Measurements from ENCODE around the gene FBXL13.

Gene FBXL13

GRCh38 chr7:102836191-102836919 lies 238.2 kb downstream of the FBXL13 start:
- Histone ChIP-seq H3K36me3 (ENCODE audit: control insufficient read depth, insufficient read depth, low read length) (no peaks in the 10 kb centered on the region), H3K4me1 (ENCODE audit: control insufficient read depth, insufficient read depth, low read length, poor library complexity, severe bottlenecking) (no peaks in the 10 kb centered on the region), H3K4me3 (ENCODE audit: insufficient read depth, low read depth, low read length, poor library complexity, severe bottlenecking) (no peak overlapping the region), H3K27me3 (replicated peaks; ENCODE audit: control insufficient read depth, insufficient read depth, low read length, poor library complexity, severe bottlenecking) (no peaks in the 10 kb centered on the region), H3K9me3 (ENCODE audit: control insufficient read depth, low read length) (no peaks in the 10 kb centered on the region), H3K27ac (ENCODE audit: insufficient read depth, low read length, poor library complexity, severe bottlenecking) (no peak overlapping the region)
- DNase-seq: no peak

DNA sequence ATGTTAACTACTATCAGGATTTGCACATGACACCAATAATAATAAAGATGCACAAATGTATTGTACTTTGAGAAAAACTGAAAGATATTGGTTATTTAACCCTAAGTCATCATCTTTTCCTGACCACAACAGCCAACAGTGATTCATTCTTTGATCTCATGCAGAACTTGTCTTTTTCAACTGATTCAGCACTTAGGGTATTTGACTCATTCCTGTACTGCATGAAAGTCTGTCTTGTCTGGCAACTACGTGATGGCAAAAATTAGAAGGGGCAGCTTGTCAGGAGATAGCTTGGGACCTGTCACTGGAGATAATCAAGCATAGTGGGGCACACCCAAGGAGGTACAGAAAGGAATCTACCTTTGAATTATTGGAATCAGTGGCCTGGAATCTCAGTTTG lies 239.6 kb downstream of the FBXL13 start:
- Histone ChIP-seq H3K4me1 (ENCODE audit: control insufficient read depth, insufficient read depth, low read length, poor library complexity, severe bottlenecking) (no peaks in the 10 kb centered on the region), H3K27ac (ENCODE audit: insufficient read depth, low read length, poor library complexity, severe bottlenecking) (no peak overlapping the region), H3K9me3 (ENCODE audit: control insufficient read depth, low read length) (no peaks in the 10 kb centered on the region), H3K36me3 (ENCODE audit: control insufficient read depth, insufficient read depth, low read length) (no peaks in the 10 kb centered on the region), H3K27me3 (replicated peaks; ENCODE audit: control insufficient read depth, insufficient read depth, low read length, poor library complexity, severe bottlenecking) (no peaks in the 10 kb centered on the region), H3K4me3 (ENCODE audit: insufficient read depth, low read depth, low read length, poor library complexity, severe bottlenecking) (no peak overlapping the region)
- no peak for DNase-seq

GRCh38 chr7:102834466-102834865 lies 240.1 kb downstream of the FBXL13 start:
- H3K4me3 ChIP-seq (ENCODE audit: insufficient read depth, low read depth, low read length, poor library complexity, severe bottlenecking): no peak overlapping the region
- H3K27me3 ChIP-seq (replicated peaks; ENCODE audit: control insufficient read depth, insufficient read depth, low read length, poor library complexity, severe bottlenecking): no peaks in the 10 kb centered on the region
- no peak overlapping the region for H3K27ac ChIP-seq (ENCODE audit: insufficient read depth, low read length, poor library complexity, severe bottlenecking)
- no peaks in the 10 kb centered on the region for H3K36me3 ChIP-seq (ENCODE audit: control insufficient read depth, insufficient read depth, low read length)
- no peaks in the 10 kb centered on the region for H3K9me3 ChIP-seq (ENCODE audit: control insufficient read depth, low read length)
- no peaks in the 10 kb centered on the region for H3K4me1 ChIP-seq (ENCODE audit: control insufficient read depth, insufficient read depth, low read length, poor library complexity, severe bottlenecking)
- DNase-seq: no peak

GRCh38 chr7:102833343-102833742 lies 241.3 kb downstream of the FBXL13 start:
- Histone ChIP-seq H3K4me3 (ENCODE audit: insufficient read depth, low read depth, low read length, poor library complexity, severe bottlenecking) (no peak overlapping the region), H3K27ac (ENCODE audit: insufficient read depth, low read length, poor library complexity, severe bottlenecking) (no peak overlapping the region), H3K9me3 (ENCODE audit: control insufficient read depth, low read length) (no peaks in the 10 kb centered on the region), H3K36me3 (ENCODE audit: control insufficient read depth, insufficient read depth, low read length) (no peaks in the 10 kb centered on the region), H3K27me3 (replicated peaks; ENCODE audit: control insufficient read depth, insufficient read depth, low read length, poor library complexity, severe bottlenecking) (no peaks in the 10 kb centered on the region), H3K4me1 (ENCODE audit: control insufficient read depth, insufficient read depth, low read length, poor library complexity, severe bottlenecking) (no peaks in the 10 kb centered on the region)
- DNase-seq: no peak

DNA sequence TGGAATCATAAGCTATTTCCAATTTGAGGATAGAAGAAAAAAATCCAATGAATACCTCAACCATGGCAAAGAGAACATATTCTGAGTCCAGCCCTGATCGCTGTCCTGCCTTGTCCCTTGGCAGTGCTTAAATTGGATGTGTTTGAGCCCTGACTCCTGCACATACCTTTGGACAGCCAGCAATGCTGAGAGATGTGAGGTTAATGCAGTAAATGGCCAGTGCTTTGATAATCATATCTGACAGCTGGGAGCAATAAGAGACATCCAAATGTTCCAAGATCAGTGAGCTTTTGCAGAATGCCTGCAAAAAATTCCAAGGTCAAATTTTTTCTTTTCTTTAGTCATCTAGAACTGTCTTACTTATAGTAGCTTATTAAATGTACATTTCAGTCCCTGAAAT lies 241.9 kb downstream of the FBXL13 start:
- no peaks in the 10 kb centered on the region for H3K36me3 ChIP-seq (ENCODE audit: control insufficient read depth, insufficient read depth, low read length)
- H3K27me3 ChIP-seq (replicated peaks; ENCODE audit: control insufficient read depth, insufficient read depth, low read length, poor library complexity, severe bottlenecking): no peaks in the 10 kb centered on the region
- no peak overlapping the region for H3K27ac ChIP-seq (ENCODE audit: insufficient read depth, low read length, poor library complexity, severe bottlenecking)
- no peak overlapping the region for H3K4me3 ChIP-seq (ENCODE audit: insufficient read depth, low read depth, low read length, poor library complexity, severe bottlenecking)
- H3K4me1 ChIP-seq (ENCODE audit: control insufficient read depth, insufficient read depth, low read length, poor library complexity, severe bottlenecking): no peaks in the 10 kb centered on the region
- no peak for DNase-seq
- H3K9me3 ChIP-seq (ENCODE audit: control insufficient read depth, low read length): no peaks in the 10 kb centered on the region

GRCh38 chr7:102830197-102830596 lies 244.4 kb downstream of the FBXL13 start:
- Histone ChIP-seq H3K27ac (ENCODE audit: insufficient read depth, low read length, poor library complexity, severe bottlenecking) (no peak overlapping the region), H3K27me3 (replicated peaks; ENCODE audit: control insufficient read depth, insufficient read depth, low read length, poor library complexity, severe bottlenecking) (no peaks in the 10 kb centered on the region), H3K36me3 (ENCODE audit: control insufficient read depth, insufficient read depth, low read length) (peaks cover 6% of the 10 kb centered on the region), H3K9me3 (ENCODE audit: control insufficient read depth, low read length) (no peaks in the 10 kb centered on the region), H3K4me3 (ENCODE audit: insufficient read depth, low read depth, low read length, poor library complexity, severe bottlenecking) (no peak overlapping the region), H3K4me1 (ENCODE audit: control insufficient read depth, insufficient read depth, low read length, poor library complexity, severe bottlenecking) (no peaks in the 10 kb centered on the region)
- no peak for DNase-seq

DNA sequence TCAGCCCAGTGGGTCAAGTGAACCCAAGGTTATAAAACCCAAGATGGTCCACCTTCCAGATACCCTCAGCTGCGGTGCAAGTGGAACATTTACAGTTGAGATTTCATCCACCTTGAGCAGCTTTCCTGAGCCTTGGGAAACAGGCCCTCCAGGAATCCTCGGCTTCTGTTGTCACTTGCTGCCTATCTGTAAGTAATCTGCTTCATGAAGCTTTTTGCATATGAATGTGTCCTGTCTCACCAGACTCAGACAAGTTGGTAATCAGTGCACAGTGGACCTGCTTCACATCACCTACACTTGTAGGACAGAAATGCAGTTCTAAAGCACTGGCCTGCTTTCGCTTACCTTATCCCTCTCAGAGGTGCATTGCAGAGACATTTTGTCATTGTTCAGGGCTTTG lies 245.5 kb downstream of the FBXL13 start:
- Histone ChIP-seq H3K36me3 (ENCODE audit: control insufficient read depth, insufficient read depth, low read length) (peaks cover 6% of the 10 kb centered on the region), H3K27me3 (replicated peaks; ENCODE audit: control insufficient read depth, insufficient read depth, low read length, poor library complexity, severe bottlenecking) (no peaks in the 10 kb centered on the region), H3K9me3 (ENCODE audit: control insufficient read depth, low read length) (no peaks in the 10 kb centered on the region), H3K4me1 (ENCODE audit: control insufficient read depth, insufficient read depth, low read length, poor library complexity, severe bottlenecking) (no peaks in the 10 kb centered on the region), H3K27ac (ENCODE audit: insufficient read depth, low read length, poor library complexity, severe bottlenecking) (no peak overlapping the region), H3K4me3 (ENCODE audit: insufficient read depth, low read depth, low read length, poor library complexity, severe bottlenecking) (no peak overlapping the region)
- no peak for DNase-seq

GRCh38 chr7:102828286-102828685 lies 246.3 kb downstream of the FBXL13 start:
- no peak overlapping the region for H3K4me3 ChIP-seq (ENCODE audit: insufficient read depth, low read depth, low read length, poor library complexity, severe bottlenecking)
- no peaks in the 10 kb centered on the region for H3K27me3 ChIP-seq (replicated peaks; ENCODE audit: control insufficient read depth, insufficient read depth, low read length, poor library complexity, severe bottlenecking)
- H3K36me3 ChIP-seq (ENCODE audit: control insufficient read depth, insufficient read depth, low read length): peaks cover 6% of the 10 kb centered on the region
- no peak overlapping the region for H3K27ac ChIP-seq (ENCODE audit: insufficient read depth, low read length, poor library complexity, severe bottlenecking)
- DNase-seq: no peak
- H3K4me1 ChIP-seq (ENCODE audit: control insufficient read depth, insufficient read depth, low read length, poor library complexity, severe bottlenecking): no peaks in the 10 kb centered on the region
- H3K9me3 ChIP-seq (ENCODE audit: control insufficient read depth, low read length): no peaks in the 10 kb centered on the region

DNA sequence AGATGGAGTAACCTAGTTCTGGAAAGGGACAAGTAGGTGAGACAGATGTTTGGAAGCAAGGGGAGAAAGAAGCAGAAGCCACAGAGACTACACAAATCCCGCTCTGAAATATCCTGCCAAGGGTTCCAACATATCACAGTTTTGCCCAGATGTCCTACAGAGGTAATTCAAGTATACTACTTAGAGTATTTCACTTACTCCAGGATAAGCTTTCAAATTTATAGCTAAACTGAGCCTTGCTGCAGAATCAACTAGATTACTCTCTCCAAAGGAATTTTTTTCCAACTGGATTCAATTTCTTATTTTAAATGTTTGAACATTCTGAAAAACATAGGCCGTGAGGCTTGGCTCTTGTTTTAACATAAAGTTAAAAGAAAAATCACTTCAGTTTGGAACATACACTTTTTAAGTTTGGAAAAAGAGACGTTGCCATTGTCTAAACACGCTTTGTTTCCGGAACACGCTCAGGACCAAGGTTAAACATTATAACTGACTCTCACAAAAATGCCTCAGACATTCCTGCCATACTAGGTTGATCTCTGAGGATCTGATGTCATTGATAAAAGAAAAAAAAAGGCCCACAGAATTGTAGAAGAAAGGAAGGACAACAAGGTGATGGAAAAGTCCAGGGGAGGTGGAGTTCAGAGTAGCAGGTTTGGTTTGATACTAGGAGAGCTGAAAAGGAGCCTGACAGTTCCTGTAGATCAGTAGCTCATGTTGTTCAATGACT lies 251.0 kb downstream of the FBXL13 start:
- Histone ChIP-seq H3K4me3 (ENCODE audit: insufficient read depth, low read depth, low read length, poor library complexity, severe bottlenecking) (no peak overlapping the region), H3K27me3 (replicated peaks; ENCODE audit: control insufficient read depth, insufficient read depth, low read length, poor library complexity, severe bottlenecking) (no peaks in the 10 kb centered on the region), H3K4me1 (ENCODE audit: control insufficient read depth, insufficient read depth, low read length, poor library complexity, severe bottlenecking) (no peaks in the 10 kb centered on the region), H3K27ac (ENCODE audit: insufficient read depth, low read length, poor library complexity, severe bottlenecking) (no peak overlapping the region), H3K9me3 (ENCODE audit: control insufficient read depth, low read length) (no peaks in the 10 kb centered on the region), H3K36me3 (ENCODE audit: control insufficient read depth, insufficient read depth, low read length) (peaks cover 6% of the 10 kb centered on the region)
- no peak for DNase-seq

DNA sequence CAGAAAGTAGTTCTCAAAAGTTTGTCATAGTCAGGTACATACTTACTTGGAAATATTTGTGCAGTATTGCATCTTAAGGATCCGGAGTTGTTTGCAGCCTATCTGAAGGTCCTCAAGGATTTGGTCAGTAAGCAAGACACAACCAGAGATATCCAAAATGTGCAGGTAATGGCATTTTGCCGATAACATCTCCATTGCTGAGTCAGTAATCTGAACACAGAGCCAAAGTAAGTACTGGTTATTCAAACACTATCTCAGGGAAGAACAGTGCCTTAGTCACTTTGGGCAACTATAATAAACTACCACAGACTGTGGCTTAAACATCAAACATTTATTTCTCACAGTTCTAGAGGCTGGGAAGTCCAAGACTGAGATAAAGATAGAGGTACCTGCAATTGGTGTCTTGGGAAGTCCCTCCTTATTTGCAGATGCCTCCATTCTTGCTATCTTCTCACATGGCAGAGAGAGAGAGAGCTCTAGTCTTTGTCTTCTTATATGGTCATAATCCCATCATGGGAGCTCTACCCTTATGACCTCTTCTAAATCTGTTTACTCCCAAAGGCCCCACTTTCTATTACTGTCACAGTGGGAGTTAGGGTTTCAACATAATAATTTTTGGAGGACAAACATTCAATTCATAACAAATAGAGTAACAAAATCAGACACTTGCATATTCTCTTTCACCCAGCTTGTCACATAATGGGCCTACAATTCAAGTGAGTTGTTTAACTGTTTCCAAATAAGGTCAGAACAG lies 252.4 kb downstream of the FBXL13 start:
- H3K9me3 ChIP-seq (ENCODE audit: control insufficient read depth, low read length): no peaks in the 10 kb centered on the region
- H3K4me3 ChIP-seq (ENCODE audit: insufficient read depth, low read depth, low read length, poor library complexity, severe bottlenecking): no peak overlapping the region
- H3K4me1 ChIP-seq (ENCODE audit: control insufficient read depth, insufficient read depth, low read length, poor library complexity, severe bottlenecking): no peaks in the 10 kb centered on the region
- H3K27me3 ChIP-seq (replicated peaks; ENCODE audit: control insufficient read depth, insufficient read depth, low read length, poor library complexity, severe bottlenecking): no peaks in the 10 kb centered on the region
- no peak overlapping the region for H3K27ac ChIP-seq (ENCODE audit: insufficient read depth, low read length, poor library complexity, severe bottlenecking)
- peaks cover 4% of the 10 kb centered on the region for H3K36me3 ChIP-seq (ENCODE audit: control insufficient read depth, insufficient read depth, low read length)
- no peak for DNase-seq

All from effector memory CD4-positive, alpha-beta T cell (primary cell).